ACC112 (cell line): ENCODE measurements around the gene CNKSR3.

Source experiments
- H2AFZ ChIP-seq: fragments of 200-600 bp; sonication (generic); one replicate; pipeline ENCODE4 v1.6.0; 2017; ENCODE audit warnings: antibody characterized with exemption, low read length; ENCODE audit not compliant: unreplicated experiment
- H3K27ac ChIP-seq: fragments of 200-600 bp; sonication (generic); 2 replicates; pipeline ENCODE4 v1.5.1; 2014; ENCODE audit warnings: low read depth, mild to moderate bottlenecking, antibody characterized with exemption, low read length, moderate library complexity
- H3K27me3 ChIP-seq: fragments of 200-600 bp; sonication (generic); 2 replicates; pipeline ENCODE4 v1.6.1; 2014; ENCODE audit warnings: mild to moderate bottlenecking, antibody characterized with exemption, low read length, moderate library complexity, mixed read lengths; ENCODE audit not compliant: insufficient read depth
- H3K36me3 ChIP-seq: fragments of 200-600 bp; sonication (generic); 2 replicates; pipeline ENCODE4 v1.6.1; 2016; ENCODE audit warnings: mild to moderate bottlenecking, antibody characterized with exemption, low read length, moderate library complexity, mixed read lengths; ENCODE audit not compliant: insufficient read depth
- H3K4me1 ChIP-seq: fragments of 200-600 bp; sonication (generic); one replicate; pipeline ENCODE4 v1.6.1; 2016; ENCODE audit warnings: low read length, mixed read lengths; ENCODE audit not compliant: insufficient read depth, unreplicated experiment, control insufficient read depth
- H3K4me3 ChIP-seq: fragments of 200-600 bp; sonication (generic); 2 replicates; pipeline ENCODE4 v1.5.1; 2014; ENCODE audit warnings: mild to moderate bottlenecking, low read depth, low read length
- H3K79me2 ChIP-seq: fragments of 200-600 bp; sonication (generic); one replicate; pipeline ENCODE4 v1.6.0; 2016; ENCODE audit warnings: low read length; ENCODE audit not compliant: control insufficient read depth, unreplicated experiment, insufficient read depth

CNKSR3 gene

DNA sequence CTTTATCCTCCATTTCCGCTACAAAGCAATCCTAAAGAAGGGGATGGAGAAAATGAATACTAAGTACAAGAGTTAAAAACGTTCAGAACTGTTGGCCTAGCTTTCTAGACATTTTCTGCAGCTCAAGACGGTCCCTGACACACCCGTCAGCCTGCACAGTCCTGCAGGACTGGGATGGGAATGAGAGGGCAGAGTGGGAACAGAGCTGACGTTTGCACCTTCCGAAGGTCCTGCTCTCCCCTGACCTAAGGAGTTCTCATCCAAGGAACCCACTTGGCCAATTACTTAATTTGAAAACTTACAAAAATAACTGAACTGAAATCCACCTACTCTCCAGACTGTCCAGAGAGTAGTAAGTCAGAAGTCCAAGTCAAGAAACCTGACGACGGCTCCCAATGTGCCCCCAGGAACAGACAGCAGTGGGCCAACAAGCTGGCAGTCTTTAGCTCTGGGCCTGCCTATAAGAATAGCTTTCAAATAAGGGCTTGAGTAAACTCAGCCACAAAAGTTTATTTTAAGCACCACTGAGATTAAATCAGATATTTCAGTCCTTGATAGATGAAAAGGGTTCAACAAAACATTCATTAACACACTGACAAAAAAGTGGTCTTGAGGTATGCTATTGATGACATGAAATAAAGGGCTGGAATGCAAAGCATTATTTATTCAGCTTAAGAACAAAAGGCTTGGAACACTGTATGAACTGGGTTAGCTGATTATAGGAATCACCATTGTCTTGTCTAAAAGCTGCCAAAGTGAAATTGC is 76.8 kb downstream of the CNKSR3 start:
- H2AFZ ChIP-seq: no peak overlapping the region
- no peaks in the 10 kb centered on the region for H3K79me2 ChIP-seq
- H3K27me3 ChIP-seq: no peaks in the 10 kb centered on the region
- H3K4me1 ChIP-seq: peaks cover 17% of the 10 kb centered on the region
- H3K36me3 ChIP-seq: no peaks in the 10 kb centered on the region
- H3K27ac ChIP-seq: no peak overlapping the region
- H3K4me3 ChIP-seq: no peak overlapping the region

DNA sequence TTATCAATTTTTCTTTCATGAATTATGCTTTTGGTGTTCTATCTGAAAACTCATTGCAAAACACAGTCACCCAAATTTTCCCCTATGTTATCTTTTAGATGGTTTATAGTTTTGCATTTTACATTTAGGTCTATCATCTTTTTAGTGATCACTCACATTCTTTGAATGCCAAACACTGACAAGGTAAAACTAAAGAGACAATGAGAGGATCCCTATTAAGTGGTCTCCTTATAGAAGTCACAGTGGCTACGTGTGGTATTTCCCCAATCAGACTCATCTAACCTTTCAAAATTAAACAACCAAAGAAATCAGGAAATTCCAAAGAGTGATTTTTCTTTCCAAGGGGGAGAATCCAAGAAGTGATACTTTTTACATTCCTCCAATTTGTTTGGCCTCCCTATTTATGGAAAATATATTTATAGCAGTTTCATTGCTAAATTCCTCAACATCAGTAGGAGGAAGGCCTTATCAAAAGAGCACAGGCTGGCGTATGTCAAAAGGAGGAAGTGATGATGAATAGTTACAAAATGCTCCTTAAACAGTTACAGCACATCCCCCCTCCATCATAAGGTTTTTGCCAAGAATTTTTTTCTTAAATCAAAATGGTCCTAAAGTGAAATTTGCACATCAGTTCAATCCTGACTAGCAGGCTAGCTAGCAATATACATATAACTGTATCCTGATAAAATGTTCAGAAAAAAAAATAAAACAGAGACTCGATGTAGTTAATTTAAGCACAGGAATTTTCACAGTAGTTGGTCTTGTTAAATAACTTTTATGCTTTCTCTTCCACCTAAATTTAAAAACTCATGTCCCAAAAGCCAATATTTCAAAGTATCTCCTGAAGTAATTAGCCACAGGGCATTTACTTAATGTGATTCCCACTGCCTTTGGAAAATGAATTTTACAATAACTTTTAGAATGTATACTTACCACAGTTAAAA is 77.7 kb downstream of the CNKSR3 start:
- Histone ChIP-seq H3K4me1 (peaks cover 17% of the 10 kb centered on the region), H3K27me3 (no peaks in the 10 kb centered on the region), H2AFZ (no peak overlapping the region), H3K79me2 (no peaks in the 10 kb centered on the region), H3K36me3 (no peaks in the 10 kb centered on the region; the same call in 1 of the 2 replicates), H3K27ac (peak overlapping the region; percentile 50; the same call in 1 of the 2 replicates), H3K4me3 (no peak overlapping the region)

- Histone ChIP-seq H3K27ac (no peak overlapping the region), H2AFZ (no peak overlapping the region), H3K36me3 (no peaks in the 10 kb centered on the region; the same call in none of the 2 replicates), H3K4me3 (no peak overlapping the region), H3K27me3 (no peaks in the 10 kb centered on the region), H3K79me2 (no peaks in the 10 kb centered on the region), H3K4me1 (peaks cover 17% of the 10 kb centered on the region)
These were observed 80.0 kb downstream of the CNKSR3 start for GRCh38 chr6:154430481-154430919.

DNA sequence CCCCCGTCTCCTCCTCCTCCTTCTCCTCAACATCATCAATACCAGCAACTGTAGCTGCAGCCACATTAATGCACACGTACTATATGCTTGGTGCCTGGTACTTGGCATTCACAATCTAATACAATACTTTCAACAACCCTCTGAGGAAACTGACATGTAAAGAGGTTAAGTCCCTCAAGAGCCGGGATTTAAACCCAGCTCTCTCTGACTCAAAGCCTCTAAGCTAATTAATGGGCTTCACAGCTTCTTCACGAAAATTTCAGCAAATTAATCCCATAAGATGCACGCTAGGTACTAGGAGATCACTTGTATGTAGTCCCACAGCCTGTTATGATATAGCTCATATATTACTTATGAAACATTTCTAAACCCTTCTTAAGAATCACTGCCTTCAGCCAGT is 80.8 kb downstream of the CNKSR3 start:
- H3K79me2 ChIP-seq: no peaks in the 10 kb centered on the region
- no peaks in the 10 kb centered on the region for H3K27me3 ChIP-seq
- no peak overlapping the region for H3K27ac ChIP-seq
- no peaks in the 10 kb centered on the region; the same call in none of the 2 replicates for H3K36me3 ChIP-seq
- H3K4me1 ChIP-seq: peaks cover 17% of the 10 kb centered on the region
- no peak overlapping the region for H2AFZ ChIP-seq
- H3K4me3 ChIP-seq: no peak overlapping the region

- no peak overlapping the region for H3K27ac ChIP-seq
- no peaks in the 10 kb centered on the region for H3K79me2 ChIP-seq
- H3K27me3 ChIP-seq: no peaks in the 10 kb centered on the region
- peaks cover 16% of the 10 kb centered on the region for H3K4me1 ChIP-seq
- H2AFZ ChIP-seq: no peak overlapping the region
- H3K36me3 ChIP-seq: no peaks in the 10 kb centered on the region; the same call in none of the 2 replicates
- H3K4me3 ChIP-seq: no peak overlapping the region
These were observed 81.6 kb downstream of the CNKSR3 start for GRCh38 chr6:154428897-154429296.

- no peak overlapping the region for H3K27ac ChIP-seq
- no peak overlapping the region for H2AFZ ChIP-seq
These were observed 83.0 kb downstream of the CNKSR3 start for GRCh38 chr6:154427446-154427845.

DNA sequence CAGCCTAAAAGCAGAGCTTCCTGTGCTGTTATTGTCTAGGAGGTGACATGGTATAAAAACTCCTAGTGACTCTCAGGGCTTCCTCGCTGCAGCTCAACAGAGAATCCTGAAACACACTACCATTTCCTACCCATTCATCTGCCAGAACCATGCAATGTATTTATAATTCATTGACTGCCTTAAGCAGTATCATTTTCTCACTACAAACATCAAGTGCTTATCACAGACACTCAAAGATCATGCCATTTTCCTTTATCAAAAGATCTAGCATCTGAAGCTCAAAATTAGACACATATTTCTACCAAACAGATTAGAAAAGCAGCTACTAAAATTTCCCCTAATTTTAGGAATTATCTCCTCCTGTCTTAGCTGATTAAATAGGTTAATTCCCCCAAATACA is 83.5 kb downstream of the CNKSR3 start:
- Histone ChIP-seq H3K36me3 (peaks cover 3% of the 10 kb centered on the region), H3K4me3 (no peak overlapping the region), H3K4me1 (no peaks in the 10 kb centered on the region), H3K27me3 (no peaks in the 10 kb centered on the region), H3K27ac (no peak overlapping the region), H2AFZ (no peak overlapping the region), H3K79me2 (no peaks in the 10 kb centered on the region)

More at GRCh38 chr6:154427446-154427845, 83.0 kb downstream of the CNKSR3 start:
- Histone ChIP-seq H3K79me2 (no peaks in the 10 kb centered on the region), H3K27me3 (no peaks in the 10 kb centered on the region), H3K4me3 (no peak overlapping the region), H3K4me1 (peaks cover 2% of the 10 kb centered on the region), H3K36me3 (no peaks in the 10 kb centered on the region; the same call in none of the 2 replicates)

DNA sequence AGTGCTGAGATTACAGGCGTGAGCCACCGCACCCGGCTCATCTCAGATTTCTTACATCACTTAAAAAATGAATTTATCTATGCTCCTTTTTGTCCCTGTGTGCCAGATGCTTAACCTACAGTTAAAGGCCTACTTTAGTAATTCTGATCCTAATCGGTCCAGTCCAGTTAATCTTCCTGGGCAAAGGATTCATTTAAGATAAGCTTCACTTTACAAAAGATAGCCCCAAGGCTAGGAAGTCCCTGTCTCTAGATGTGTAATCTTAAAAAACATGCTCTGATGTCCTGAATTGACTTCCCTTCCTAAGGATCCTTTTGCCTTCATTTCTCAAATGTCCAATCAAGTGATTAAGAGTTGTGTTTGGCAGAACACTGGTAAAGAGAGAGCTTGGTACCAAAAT is 85.5 kb downstream of the CNKSR3 start:
- H3K27me3 ChIP-seq: no peaks in the 10 kb centered on the region
- no peaks in the 10 kb centered on the region for H3K79me2 ChIP-seq

DNA sequence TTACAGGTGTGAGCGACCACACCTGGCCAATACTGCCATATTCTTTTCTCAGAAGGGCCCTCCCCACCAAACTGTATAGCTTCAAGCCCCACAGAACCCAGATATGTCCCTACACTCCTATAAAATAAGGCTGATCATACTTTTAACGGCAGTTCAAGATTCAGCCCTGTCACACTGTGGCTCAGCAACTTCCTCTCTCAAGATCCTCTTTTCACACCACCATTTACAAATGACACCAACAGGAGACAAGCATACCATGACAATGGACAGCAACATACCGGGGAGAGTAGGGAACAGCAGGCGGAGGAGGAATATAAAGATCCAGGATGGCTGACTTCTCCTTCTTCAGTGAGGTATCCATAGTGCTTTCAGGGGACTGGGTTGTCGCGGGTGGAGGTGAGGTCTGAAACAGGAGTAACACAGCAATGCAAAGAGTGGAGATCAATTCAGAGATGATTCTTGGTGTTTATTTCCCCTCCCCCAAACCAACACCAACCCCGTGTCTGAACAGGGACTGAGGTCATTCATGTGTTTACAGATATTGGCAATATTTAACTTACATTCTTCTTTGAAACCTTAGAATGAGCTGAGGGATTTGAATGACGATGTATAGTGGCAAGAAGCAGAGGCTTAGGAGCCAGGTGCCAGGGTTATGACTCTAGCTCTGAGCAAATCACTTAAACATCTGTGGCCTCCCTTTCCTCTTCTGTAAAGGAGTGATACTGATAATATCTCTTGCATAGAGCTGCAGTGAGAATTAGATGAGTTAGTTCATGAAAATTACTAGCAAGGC is 96.3 kb downstream of the CNKSR3 start:
- Histone ChIP-seq H3K36me3 (0 out of 2 replicates have a peak, but pooled peaks cover 1% of the 10 kb centered on the region), H3K4me1 (peaks cover 18% of the 10 kb centered on the region), H3K4me3 (no peak overlapping the region), H2AFZ (no peak overlapping the region), H3K27me3 (no peaks in the 10 kb centered on the region), H3K79me2 (no peaks in the 10 kb centered on the region), H3K27ac (no peak overlapping the region)

More for the DNA sequence above, 85.5 kb downstream of the CNKSR3 start:
- H3K27ac ChIP-seq: no peak overlapping the region
- no peak overlapping the region for H3K4me3 ChIP-seq
- peaks cover 7% of the 10 kb centered on the region for H3K36me3 ChIP-seq
- H2AFZ ChIP-seq: no peak overlapping the region
- H3K4me1 ChIP-seq: no peaks in the 10 kb centered on the region
